IMR-90 (cell line): Measurements from ENCODE around the gene ABLIM3.

Experiments
- CTCF ChIP-seq: conservative IDR thresholded peaks from 2 replicates; pipeline ENCODE4 v1.5.1; 2012; ENCODE audit warnings: mild to moderate bottlenecking, low read depth, low read length, improper control_type of control experiment
- MAFK ChIP-seq: IDR thresholded peaks from 2 replicates; pipeline ENCODE4 v1.6.1; 2012; ENCODE audit warnings: low read depth, low read length, improper control_type of control experiment
- MAZ ChIP-seq: IDR thresholded peaks from 2 replicates; pipeline ENCODE4 v1.6.1; 2012; ENCODE audit warnings: low read depth, mild to moderate bottlenecking, low read length, improper control_type of control experiment, moderate library complexity, borderline replicate concordance
- POLR2A ChIP-seq: IDR thresholded peaks from 2 replicates; pipeline ENCODE4 v1.6.1; 2012; ENCODE audit warnings: mild to moderate bottlenecking, low read depth, low read length
- RAD21 ChIP-seq: IDR thresholded peaks from 2 replicates; pipeline ENCODE4 v1.6.1; 2012; ENCODE audit warnings: low read length, improper control_type of control experiment
- USF2 ChIP-seq: fragments of 150-350 bp; IDR thresholded peaks from 2 replicates; pipeline ENCODE4 v1.6.1; 2017; ENCODE audit warnings: mild to moderate bottlenecking, antibody characterized with exemption, low read length, low read depth

- TF ChIP-seq CTCF (no peak), POLR2A (no peak), RAD21 (no peak), MAFK (no peak), MAZ (no peak), USF2 (no peak)
These were observed 161.9 kb downstream of the ABLIM3 start for GRCh38 chr5:149303210-149303609.
